ENCODE results near the gene INPP4B. TPM values are rescaled to one million over a fixed set of nuclear protein-coding genes. Genes with fewer than 3 reads are reported as not detected.

Gene INPP4B
- polyA plus RNA-seq (ENCODE audit: low read depth in 6 of 6) = under 1 TPM in 5 of 6 donors, not detected in 1; 0.13 to 0.39 (median 0.16) TPM

DNA sequence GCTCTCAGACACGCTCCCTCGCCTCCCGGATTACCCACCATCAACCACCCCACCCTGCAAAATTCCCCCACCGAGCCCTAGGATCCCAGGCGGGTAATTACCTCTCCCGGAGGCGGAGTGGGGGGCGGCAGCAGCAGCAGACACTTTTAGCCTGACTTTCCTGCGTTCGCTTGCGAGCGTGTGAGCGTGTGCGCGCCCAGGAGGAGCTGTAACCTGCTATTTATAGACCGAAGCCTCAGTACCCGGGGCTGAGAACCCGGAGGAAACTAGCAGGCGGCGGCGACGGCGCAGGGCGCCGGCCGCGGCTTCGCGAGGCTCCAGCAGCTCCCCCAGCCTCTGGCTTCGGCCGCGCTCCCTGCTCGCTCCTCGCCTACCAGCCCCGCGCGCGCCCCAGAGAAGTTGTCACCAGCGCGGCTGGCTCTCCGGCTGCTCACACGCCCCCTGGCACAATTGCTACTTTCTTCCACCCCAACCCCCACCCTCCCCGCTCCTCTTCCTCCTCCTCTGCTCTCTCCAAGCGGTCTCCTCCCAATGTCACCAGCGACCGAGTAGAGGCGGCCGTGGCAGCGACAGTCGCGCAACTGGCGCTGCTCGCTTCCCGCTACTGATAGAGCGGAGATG lies at the start of gene INPP4B:
INPP4B (minus strand) TSS at position 194 of the 621 bp plus-strand sequence.
- H3K27me3 Mint-ChIP-seq = peaks cover 36 to 55% (median 55%) of the 10 kb centered on the region in 3 donors
- H3K4me1 Mint-ChIP-seq = peaks cover 16 to 24% (median 19%) of the 10 kb centered on the region in 3 donors
- ATAC-seq (ENCODE audit: low read depth in 2 of 2) (peak; percentile 30 to 37), DNase-seq (no peak)
- peak within 1 kb of the TSS; percentile 59 to 92 (median 86) for H3K4me3 Mint-ChIP-seq
- H3K9me3 Mint-ChIP-seq = no peaks in the 10 kb centered on the region
- H3K27ac Mint-ChIP-seq = peak within 1 kb of the TSS in 1 of 6 donors; percentile 83
- peaks cover 0 to 8% of the 10 kb centered on the region in 2 donors for H3K36me3 Mint-ChIP-seq

DNA sequence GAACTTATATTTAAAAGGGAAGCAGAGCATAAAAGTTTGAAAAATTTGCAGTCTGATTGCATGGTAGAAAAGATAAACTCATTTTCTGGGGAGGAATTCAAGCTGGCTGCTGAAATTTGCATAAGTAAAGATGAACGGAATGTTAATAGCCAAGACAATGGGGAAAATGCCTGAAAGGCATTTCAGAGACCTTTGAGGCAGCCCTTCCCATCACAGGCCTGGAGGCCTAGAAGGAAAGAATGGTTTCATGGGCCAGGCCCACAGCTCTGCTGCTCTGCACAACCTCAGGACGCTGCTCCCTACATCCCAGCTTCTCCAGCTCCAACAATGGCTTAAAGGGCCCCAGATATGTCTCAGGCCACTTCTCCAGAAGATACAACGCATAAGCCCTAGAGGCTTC lies 46.9 kb upstream of the INPP4B start:
- Mint-ChIP-seq H3K9me3 (peaks cover 11 to 52% (median 33%) of the 10 kb centered on the region in 7 donors), H3K27me3 (no peaks in the 10 kb centered on the region), H3K4me3 (peak overlapping the region in 1 of 8 donors; percentile 0), H3K27ac (no peak overlapping the region), H3K36me3 (peaks cover 0 to 6% of the 10 kb centered on the region in 2 donors), H3K4me1 (peaks cover 0 to 8% (median 6%) of the 10 kb centered on the region in 3 donors)
- DNase-seq (no peak), ATAC-seq (ENCODE audit: low read depth in 2 of 2) (no peak)

DNA sequence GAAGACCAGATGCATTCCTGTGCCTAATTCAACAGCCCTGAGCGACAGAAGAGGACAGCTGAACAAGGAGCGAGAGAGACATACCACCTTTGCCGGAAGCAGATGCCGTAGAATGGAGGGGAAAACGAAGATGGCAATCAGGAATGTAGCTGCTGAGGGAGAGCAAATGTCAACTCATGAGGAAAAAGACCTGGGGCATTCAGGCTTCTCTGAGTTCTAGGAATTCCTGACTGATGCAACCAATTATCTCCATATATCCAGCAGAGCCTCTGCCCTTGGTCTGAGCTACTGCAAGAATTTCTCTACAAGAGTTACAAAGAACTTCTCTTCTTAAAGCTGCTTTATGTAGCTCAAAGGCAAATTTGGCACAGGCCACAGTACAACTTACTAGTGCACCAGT lies 40.5 kb upstream of the INPP4B start:
- ATAC-seq (ENCODE audit: low read depth in 2 of 2) (no peak), DNase-seq (no peak)
- Mint-ChIP-seq H3K27ac (no peak overlapping the region), H3K36me3 (no peaks in the 10 kb centered on the region), H3K4me3 (no peak overlapping the region), H3K9me3 (peaks cover 0 to 1% (median 0%) of the 10 kb centered on the region in 7 donors), H3K4me1 (no peaks in the 10 kb centered on the region), H3K27me3 (no peaks in the 10 kb centered on the region)

DNA sequence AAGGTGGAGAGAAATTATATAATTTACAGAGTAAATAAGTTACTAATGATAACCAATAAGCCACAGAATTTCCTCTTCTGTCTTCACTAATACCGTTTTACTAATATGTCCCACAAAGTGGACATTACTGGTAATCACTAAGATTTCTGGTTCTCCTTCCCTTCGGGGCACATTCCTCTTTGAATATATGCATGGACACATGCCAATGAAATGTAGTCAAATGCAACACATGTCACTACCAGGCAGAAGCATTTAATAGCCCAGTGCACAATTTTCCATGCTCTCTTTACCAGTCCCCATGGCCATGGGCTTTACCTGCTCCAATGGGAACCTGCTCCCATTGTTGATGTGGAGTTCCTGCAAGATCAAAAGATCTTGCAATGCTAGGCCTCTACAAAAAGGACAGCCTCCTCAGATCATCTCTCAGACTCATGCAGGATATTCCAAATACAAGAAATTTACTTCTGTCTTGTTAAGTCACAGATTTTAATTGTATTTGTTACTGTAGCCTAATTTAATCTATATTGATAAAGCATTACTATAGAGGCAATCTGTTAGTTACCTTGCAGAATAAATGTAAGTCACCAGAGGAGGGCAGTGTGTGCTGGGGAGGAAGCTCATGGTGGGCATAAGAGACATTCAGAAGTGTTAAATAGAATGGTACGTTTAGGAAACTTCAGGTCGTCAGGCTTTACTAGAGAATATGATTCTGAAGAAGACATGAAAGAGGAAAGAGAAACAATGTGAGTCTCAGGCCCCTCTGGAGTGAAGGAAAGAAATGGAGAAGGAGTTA lies 37.1 kb upstream of the INPP4B start:
- H3K36me3 Mint-ChIP-seq = no peaks in the 10 kb centered on the region
- H3K27me3 Mint-ChIP-seq = no peaks in the 10 kb centered on the region
- no peaks in the 10 kb centered on the region for H3K4me1 Mint-ChIP-seq
- no peak overlapping the region for H3K4me3 Mint-ChIP-seq
- no peak for DNase-seq
- H3K27ac Mint-ChIP-seq = no peak overlapping the region
- ATAC-seq (ENCODE audit: low read depth in 2 of 2) = no peak
- H3K9me3 Mint-ChIP-seq = peaks cover 0 to 1% (median 0%) of the 10 kb centered on the region in 7 donors

DNA sequence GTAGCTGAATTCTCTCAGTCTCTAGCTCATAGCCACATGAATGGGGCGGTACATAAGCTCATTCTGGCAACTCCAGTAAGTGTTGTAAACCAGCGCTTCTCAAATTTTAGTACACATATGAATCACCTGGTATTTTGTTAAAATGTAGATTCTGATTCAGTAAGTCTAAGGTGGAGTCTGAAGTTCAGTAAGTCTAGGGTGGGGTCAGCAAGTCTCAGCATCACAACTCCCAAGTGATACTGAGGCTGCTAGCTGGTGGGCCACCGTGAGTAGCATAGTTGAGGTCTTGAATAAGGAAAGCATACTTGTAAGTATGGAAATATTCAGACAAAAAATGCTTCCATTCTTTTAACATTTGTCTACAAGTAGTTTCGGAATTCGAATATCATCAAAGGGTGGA lies 36.1 kb upstream of the INPP4B start:
- Mint-ChIP-seq H3K4me1 (no peaks in the 10 kb centered on the region), H3K4me3 (no peak overlapping the region), H3K27ac (peak overlapping the region in 1 of 6 donors; percentile 33), H3K27me3 (no peaks in the 10 kb centered on the region), H3K9me3 (peaks cover 0 to 4% (median 0%) of the 10 kb centered on the region in 7 donors), H3K36me3 (no peaks in the 10 kb centered on the region)
- DNase-seq = no peak
- ATAC-seq (ENCODE audit: low read depth in 2 of 2) = no peak

DNA sequence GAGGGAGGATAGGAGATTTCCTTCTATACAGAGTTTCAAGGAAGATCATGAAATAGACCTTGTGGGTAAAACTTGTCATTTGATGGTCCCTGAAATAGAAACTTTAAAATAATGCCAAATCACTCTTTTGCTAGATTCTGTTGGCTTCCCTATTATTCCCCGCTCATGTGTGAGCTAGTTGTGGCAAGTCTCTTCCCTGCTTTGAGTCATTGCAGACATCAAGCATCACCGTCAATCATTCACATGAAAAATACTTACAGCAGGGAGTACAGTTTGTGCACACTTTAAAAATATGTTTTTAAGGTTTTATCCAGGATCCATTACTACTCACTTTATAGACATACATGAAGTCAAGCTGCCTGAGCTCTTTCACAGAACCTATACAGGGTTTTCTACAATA lies 35.2 kb upstream of the INPP4B start:
- H3K4me3 Mint-ChIP-seq = no peak overlapping the region
- no peaks in the 10 kb centered on the region for H3K36me3 Mint-ChIP-seq
- no peak for DNase-seq
- ATAC-seq (ENCODE audit: low read depth in 2 of 2) = no peak
- H3K4me1 Mint-ChIP-seq = no peaks in the 10 kb centered on the region
- no peak overlapping the region for H3K27ac Mint-ChIP-seq
- no peaks in the 10 kb centered on the region for H3K27me3 Mint-ChIP-seq
- peaks cover 0 to 9% (median 0%) of the 10 kb centered on the region in 7 donors for H3K9me3 Mint-ChIP-seq

DNA sequence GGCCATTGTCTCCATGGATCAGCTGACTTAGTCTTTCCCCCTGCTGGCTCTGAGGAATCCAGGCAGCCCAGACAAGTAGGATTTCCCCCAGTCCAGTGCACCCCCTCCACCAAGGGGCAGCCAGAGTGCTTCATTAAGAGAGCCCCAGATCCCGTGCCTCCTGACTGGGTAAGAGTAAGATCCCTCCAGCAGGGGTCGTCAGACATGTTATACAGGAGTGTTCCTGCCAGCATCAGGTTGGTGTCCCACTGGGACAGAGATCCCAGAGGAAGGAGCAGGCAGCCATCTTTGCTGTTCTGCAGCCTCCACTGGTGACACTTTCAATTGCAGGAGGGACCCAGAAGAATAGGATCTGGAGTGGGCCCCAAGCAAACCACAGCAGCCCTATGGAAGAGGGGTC lies 29.0 kb upstream of the INPP4B start:
- no peak overlapping the region for H3K4me3 Mint-ChIP-seq
- no peak for DNase-seq
- no peak overlapping the region for H3K27ac Mint-ChIP-seq
- no peaks in the 10 kb centered on the region for H3K4me1 Mint-ChIP-seq
- peaks cover 0 to 7% (median 0%) of the 10 kb centered on the region in 3 donors for H3K27me3 Mint-ChIP-seq
- no peaks in the 10 kb centered on the region for H3K36me3 Mint-ChIP-seq
- peaks cover 0 to 17% (median 8%) of the 10 kb centered on the region in 7 donors for H3K9me3 Mint-ChIP-seq
- ATAC-seq (ENCODE audit: low read depth in 2 of 2) = no peak

DNA sequence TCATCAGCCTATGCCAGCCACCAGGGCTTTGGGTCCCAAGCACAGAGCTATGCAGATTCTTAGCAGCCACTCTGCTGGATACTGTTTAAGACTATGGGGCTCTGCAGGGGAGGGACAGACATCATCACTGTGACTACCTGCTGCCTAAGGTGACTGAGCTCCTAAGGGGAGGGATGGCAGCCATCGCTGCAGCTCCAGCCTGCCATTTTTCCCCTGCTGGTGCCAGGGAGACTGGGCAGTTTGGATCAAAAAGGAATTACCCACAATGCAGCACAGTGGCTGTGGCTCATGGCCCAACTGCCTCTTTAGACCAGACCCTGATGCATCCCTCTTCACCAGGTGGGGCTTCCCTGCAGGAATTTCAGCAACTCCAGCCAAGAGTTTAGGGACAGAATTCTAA lies 28.6 kb upstream of the INPP4B start:
- ATAC-seq (ENCODE audit: low read depth in 2 of 2) = no peak
- H3K9me3 Mint-ChIP-seq = peaks cover 0 to 18% (median 9%) of the 10 kb centered on the region in 7 donors
- DNase-seq = no peak
- H3K27me3 Mint-ChIP-seq = peaks cover 0 to 7% (median 0%) of the 10 kb centered on the region in 3 donors
- H3K36me3 Mint-ChIP-seq = no peaks in the 10 kb centered on the region
- no peaks in the 10 kb centered on the region for H3K4me1 Mint-ChIP-seq
- no peak overlapping the region for H3K27ac Mint-ChIP-seq
- no peak overlapping the region for H3K4me3 Mint-ChIP-seq

DNA sequence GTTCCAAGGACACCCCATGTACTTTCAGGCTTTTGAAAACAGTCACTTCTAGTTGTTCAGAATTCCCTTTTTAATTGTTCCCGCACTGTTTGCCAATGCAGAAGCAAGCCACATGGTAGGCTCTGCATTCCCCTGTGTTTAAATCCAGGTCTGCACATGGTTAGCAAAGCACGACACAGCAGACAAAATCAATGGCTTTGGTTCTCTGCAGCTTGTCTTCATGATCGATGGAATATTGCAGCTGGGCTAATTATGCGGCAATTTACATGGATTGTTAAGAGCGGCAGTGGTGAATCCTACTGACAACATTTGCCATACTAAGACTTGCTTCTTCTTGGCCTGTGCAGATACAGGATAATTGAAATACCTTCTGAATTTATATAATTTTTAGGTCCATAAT lies 20.6 kb upstream of the INPP4B start:
- DNase-seq (no peak), ATAC-seq (ENCODE audit: low read depth in 2 of 2) (no peak)
- H3K4me1 Mint-ChIP-seq = no peaks in the 10 kb centered on the region
- H3K9me3 Mint-ChIP-seq = peaks cover 0 to 11% (median 6%) of the 10 kb centered on the region in 7 donors
- H3K27ac Mint-ChIP-seq = no peak overlapping the region
- H3K36me3 Mint-ChIP-seq = no peaks in the 10 kb centered on the region
- peaks cover 0 to 4% (median 0%) of the 10 kb centered on the region in 3 donors for H3K27me3 Mint-ChIP-seq
- H3K4me3 Mint-ChIP-seq = no peak overlapping the region

DNA sequence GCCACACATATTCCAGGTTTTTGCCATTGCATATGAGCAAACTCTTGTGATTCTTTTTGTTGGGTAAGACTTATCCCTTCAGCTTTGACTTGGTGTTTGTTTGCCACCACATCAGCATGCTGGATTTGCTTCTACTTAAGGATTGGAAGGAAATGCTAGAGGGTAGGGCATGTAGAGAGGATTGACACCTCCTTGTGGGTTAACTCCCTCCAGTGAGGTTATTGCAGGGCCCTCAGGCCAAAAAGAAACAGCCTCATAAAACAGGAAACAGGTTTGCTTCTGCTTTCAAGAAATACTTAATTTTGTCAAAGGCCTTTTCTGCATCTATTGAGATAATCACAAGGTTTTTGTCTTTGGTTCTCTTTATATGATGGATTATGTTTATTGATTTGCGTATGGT lies 15.2 kb upstream of the INPP4B start:
- no peaks in the 10 kb centered on the region for H3K36me3 Mint-ChIP-seq
- H3K27ac Mint-ChIP-seq = no peak overlapping the region
- ATAC-seq (ENCODE audit: low read depth in 2 of 2) (no peak), DNase-seq (no peak)
- H3K9me3 Mint-ChIP-seq = peaks cover 0 to 4% (median 0%) of the 10 kb centered on the region in 7 donors
- H3K27me3 Mint-ChIP-seq = peaks cover 0 to 4% (median 0%) of the 10 kb centered on the region in 3 donors
- no peak overlapping the region for H3K4me3 Mint-ChIP-seq
- no peaks in the 10 kb centered on the region for H3K4me1 Mint-ChIP-seq

DNA sequence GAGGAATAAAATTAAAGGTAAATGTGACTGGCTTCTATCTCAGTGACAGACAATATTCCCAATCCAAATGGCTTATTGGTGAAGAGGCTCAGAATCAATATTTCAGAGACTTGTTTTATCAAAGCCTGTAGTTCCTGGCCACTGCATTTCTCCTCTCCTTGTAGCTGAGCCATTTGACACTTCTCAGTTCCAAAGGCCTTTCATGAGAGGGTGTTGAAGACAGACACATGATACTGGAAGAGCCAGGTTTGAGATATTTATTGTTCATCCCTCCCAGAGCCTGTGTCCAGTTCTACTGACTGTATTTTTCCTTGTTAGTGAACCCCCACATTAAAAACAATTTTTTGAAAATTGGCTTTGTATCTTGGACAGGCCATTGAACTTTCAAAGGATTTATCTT lies 12.9 kb upstream of the INPP4B start:
- H3K36me3 Mint-ChIP-seq = no peaks in the 10 kb centered on the region
- H3K27me3 Mint-ChIP-seq = peaks cover 0 to 12% (median 0%) of the 10 kb centered on the region in 3 donors
- H3K4me3 Mint-ChIP-seq = no peak overlapping the region
- no peaks in the 10 kb centered on the region for H3K4me1 Mint-ChIP-seq
- peaks cover 0 to 2% (median 0%) of the 10 kb centered on the region in 7 donors for H3K9me3 Mint-ChIP-seq
- no peak overlapping the region for H3K27ac Mint-ChIP-seq
- DNase-seq = no peak
- no peak for ATAC-seq (ENCODE audit: low read depth in 2 of 2)

DNA sequence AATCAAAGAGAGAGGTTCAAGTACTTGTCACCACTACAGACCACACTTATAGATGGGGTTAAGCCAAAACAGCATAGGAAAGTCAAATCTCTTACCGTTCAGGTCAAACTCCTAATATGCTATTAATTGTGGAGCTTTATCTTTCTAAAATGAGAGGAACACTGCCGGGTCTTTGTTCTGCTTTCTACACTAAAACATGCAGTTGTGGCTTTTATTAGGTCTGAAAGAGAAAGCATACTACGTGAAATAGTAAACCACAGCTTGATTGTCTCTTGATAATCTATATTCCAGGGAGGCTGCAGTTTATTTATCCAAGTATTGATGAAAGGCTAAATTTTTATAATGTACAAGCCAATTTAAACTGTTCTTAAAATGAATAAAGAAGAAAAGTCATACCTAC lies 12.3 kb upstream of the INPP4B start:
- Mint-ChIP-seq H3K27ac (no peak overlapping the region), H3K4me3 (no peak overlapping the region), H3K4me1 (no peaks in the 10 kb centered on the region), H3K9me3 (peaks cover 0 to 2% (median 0%) of the 10 kb centered on the region in 7 donors), H3K27me3 (peaks cover 0 to 13% (median 0%) of the 10 kb centered on the region in 3 donors), H3K36me3 (no peaks in the 10 kb centered on the region)
- ATAC-seq (ENCODE audit: low read depth in 2 of 2) (no peak), DNase-seq (no peak)

DNA sequence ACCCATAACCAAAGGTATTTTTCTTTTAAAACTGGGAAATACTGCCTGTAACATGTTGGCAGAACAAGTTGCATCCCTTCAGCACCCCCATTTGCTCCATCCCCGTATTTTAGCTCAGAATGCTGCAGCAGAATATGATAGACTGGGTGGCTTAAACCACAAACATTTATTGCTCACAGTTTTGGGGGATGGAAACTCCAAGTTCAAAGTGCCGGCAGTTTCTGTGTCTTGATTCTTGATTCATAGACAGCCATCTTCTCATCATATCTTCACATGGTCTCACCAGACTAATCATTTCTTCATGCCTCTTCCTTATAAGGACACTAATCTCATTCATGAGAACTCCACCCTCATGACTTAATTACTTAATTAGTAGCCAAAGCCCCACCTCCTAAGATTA lies 10.5 kb upstream of the INPP4B start:
- H3K4me3 Mint-ChIP-seq = no peak overlapping the region
- H3K36me3 Mint-ChIP-seq = no peaks in the 10 kb centered on the region
- ATAC-seq (ENCODE audit: low read depth in 2 of 2) (no peak), DNase-seq (no peak)
- H3K9me3 Mint-ChIP-seq = no peaks in the 10 kb centered on the region
- H3K27ac Mint-ChIP-seq = no peak overlapping the region
- H3K27me3 Mint-ChIP-seq = peaks cover 0 to 13% (median 0%) of the 10 kb centered on the region in 3 donors
- H3K4me1 Mint-ChIP-seq = no peaks in the 10 kb centered on the region

DNA sequence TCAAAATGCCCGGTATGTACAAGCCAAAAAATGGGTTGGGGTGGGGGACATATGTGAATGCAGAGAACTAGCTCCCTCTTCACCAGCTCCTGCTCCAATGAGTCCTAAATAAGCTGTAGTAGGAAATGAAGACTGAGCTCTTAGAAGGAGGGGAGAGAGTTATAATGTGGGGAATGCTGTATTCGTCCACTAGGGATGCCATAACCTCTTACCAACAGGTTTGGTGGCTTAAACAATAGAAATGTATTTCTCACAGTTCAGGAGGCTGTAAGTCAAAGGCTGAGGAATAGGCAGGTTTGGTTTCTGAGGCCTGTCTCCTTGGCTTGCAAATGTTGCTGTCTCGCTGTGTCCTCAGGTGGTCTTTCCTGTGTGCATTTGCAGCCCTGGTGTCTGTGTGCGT lies 4.4 kb upstream of the INPP4B start:
- Mint-ChIP-seq H3K36me3 (peaks cover 0 to 8% of the 10 kb centered on the region in 2 donors), H3K27me3 (peaks cover 32 to 41% (median 39%) of the 10 kb centered on the region in 3 donors), H3K9me3 (no peaks in the 10 kb centered on the region), H3K27ac (no peak overlapping the region), H3K4me1 (peaks cover 10 to 15% (median 14%) of the 10 kb centered on the region in 3 donors), H3K4me3 (no peak overlapping the region)
- DNase-seq = no peak
- no peak for ATAC-seq (ENCODE audit: low read depth in 2 of 2)
